Tibial nerve (tissue), 4 donors: ENCODE data around the gene TNNC1.

Experiments used
- EP300 ChIP-seq, 2 donors: sonication (generic); formaldehyde crosslinking; IDR thresholded peaks; one replicate each; pipeline ENCODE4 v1.6.1; 2017; ENCODE audit warnings: antibody characterized with exemption in 2 of 2, mild to moderate bottlenecking in 1 of 2
- POLR2A ChIP-seq, 2 donors: fragments of 450-650 bp; IDR thresholded peaks; one replicate each; pipeline ENCODE4 v1.6.1; 2017; ENCODE audit warnings: antibody characterized with exemption in 2 of 2, mild to moderate bottlenecking in 2 of 2, moderate library complexity in 2 of 2
- TF ChIP-seq, protein P1 (sequence below), 5 experiments: fragments of 200-600 bp in 3 of 5; fragments of 450-650 bp in 2 of 5; sonication (generic) in 3 of 5; IDR thresholded peaks; one replicate each; pipeline ENCODE4 v1.5.1; 2016 to 2019; ENCODE audit warnings: antibody characterized with exemption in 5 of 5, mild to moderate bottlenecking in 3 of 5, moderate library complexity in 2 of 5

DNA sequence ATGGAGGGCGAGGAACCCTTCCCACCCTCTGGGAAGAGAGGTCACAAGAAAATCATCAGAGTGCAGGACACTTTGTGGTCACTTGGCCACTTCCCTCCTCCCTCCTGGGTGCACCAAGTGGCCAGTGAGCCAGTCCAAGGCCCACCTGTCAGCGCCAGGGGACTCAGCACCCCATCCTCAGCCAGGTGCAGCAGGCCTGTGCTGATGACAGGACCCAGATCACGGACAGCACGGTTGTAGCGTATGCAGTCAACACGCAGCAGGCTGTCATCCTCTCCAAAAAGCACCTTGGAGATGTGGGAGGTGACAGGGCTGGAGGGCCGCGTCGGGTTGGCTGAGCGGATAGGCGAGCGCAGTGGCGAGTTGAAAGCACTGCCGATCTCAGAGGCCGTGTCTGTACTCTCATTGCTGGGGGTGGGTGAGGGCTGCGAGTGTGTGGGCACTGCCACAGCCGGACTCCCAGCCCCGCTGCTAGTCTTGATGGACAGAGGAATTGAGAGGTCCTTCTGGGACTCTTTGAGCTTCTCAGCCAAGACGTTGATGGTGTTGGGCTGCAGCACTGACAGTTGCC lies 50.5 kb downstream of the TNNC1 start:
- TF ChIP-seq POLR2A (IDR thresholded peaks at IDR 0.05) (no peak), EP300 (IDR thresholded peaks at IDR 0.05) (no peak)
- TF ChIP-seq, protein P1, sequence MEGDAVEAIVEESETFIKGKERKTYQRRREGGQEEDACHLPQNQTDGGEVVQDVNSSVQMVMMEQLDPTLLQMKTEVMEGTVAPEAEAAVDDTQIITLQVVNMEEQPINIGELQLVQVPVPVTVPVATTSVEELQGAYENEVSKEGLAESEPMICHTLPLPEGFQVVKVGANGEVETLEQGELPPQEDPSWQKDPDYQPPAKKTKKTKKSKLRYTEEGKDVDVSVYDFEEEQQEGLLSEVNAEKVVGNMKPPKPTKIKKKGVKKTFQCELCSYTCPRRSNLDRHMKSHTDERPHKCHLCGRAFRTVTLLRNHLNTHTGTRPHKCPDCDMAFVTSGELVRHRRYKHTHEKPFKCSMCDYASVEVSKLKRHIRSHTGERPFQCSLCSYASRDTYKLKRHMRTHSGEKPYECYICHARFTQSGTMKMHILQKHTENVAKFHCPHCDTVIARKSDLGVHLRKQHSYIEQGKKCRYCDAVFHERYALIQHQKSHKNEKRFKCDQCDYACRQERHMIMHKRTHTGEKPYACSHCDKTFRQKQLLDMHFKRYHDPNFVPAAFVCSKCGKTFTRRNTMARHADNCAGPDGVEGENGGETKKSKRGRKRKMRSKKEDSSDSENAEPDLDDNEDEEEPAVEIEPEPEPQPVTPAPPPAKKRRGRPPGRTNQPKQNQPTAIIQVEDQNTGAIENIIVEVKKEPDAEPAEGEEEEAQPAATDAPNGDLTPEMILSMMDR (IDR thresholded peaks at IDR 0.05): no peak
